NCI-H524 treated with DMSO at 0.1 percent for 48 hours (cell line): Measurements from ENCODE around the gene PIM3.
"Not testable (repeated sequence)": the region's sequence is repeated elsewhere in the genome, so short reads cannot be mapped to it uniquely, and the experiment has no call there.

Source experiments
- DNase-seq: peaks from one replicate; lab custom pipeline; 2025; lab: John Stamatoyannopoulos, UW

The PIM3 gene

GRCh38 chr22:49943771-49944398, 16.7 kb upstream of the PIM3 start:
- no peak for DNase-seq

DNA sequence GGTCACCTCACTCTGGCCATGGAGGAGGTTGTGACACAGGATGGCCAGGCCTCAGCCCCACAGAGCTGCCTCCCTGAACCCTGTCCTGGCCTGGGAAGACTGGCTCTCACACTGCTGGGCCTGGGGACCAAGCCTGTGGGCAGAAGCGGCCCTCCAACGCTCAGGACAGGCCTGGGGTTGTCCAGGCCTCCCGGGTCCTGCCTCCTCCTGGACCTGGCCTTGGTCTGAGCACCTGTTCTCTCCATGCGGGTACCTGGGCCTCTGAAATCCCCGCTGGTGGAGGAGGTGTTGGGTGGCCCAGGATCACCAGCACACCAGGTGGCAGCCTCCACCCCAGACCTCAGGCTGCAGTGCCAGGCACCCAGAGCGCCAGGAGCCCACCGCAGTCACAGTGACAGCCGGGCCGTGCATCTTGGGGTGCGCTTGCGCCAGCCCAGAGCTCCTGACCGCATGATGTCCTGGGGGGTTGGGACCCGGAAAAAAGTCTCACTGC, 16.1 kb upstream of the PIM3 start:
- DNase-seq: no peak

DNA sequence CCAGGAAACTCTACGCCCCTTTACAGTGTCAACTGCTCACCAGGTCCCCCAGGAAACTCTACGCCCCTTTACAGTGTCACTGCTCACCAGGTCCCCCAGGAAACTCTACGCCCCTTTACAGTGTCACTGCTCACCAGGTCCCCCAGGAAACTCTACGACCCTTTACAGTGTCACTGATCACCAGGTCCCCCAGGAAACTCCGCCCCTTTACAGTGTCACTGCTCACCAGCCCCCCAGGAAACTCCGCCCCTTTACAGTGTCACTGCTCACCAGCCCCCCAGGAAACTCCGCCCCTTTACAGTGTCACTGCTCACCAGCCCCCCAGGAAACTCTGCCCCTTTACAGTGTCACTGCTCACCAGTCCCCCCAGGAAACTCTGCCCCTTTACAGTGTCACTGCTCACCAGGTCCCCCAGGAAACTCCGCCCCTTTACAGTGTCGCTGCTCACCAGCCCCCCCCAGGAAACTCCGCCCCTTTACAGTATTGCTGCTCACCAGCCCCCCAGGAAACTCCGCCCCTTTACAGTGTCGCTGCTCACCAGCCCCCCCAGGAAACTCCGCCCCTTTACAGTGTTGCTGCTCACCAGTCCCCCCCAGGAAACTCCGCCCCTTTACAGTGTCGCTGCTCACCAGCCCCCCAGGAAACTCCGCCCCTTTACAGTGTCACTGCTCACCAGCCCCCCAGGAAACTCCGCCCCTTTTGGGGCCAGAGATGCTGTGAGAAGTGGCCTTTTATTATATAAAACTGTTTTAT, 15.4 kb upstream of the PIM3 start:
- not testable (repeated sequence) for DNase-seq

DNA sequence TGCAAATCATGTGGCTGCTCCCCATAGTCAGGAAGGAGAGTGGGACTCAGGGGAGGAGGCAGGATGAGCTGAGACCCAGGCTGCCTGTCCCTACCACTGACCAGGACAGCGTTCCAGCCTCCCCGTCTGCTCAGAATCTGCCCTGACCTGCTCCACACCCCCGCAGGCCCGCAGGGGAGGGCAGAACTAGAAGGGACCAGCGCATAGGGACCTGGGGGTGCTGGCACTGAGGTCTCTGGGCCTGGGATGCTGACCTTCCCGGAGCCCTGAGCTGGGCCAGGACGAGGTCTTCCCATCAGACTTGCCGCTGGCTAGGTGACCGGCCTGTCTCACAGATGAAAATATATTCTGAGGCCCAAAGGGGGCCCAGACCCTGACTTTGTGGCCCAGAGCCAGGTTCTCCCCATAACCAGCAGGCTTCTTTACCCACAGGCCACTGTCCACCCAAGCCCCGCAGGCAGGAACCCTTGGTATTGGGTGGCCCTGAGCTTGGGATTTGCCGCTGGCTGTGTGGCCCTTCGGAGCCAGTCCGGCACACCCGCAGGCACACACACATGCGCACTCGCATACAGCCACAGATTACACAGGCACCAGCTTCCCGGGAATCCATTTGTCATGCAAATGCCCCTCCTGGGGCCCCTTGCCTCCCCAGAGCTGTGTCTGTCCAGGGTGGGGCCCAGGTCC, 13.8 kb upstream of the PIM3 start:
- no peak for DNase-seq

GRCh38 chr22:49947296-49947622, 13.3 kb upstream of the PIM3 start:
- no peak for DNase-seq

- DNase-seq: no peak
Measured at GRCh38 chr22:49948116-49948957, 12.2 kb upstream of the PIM3 start.

DNA sequence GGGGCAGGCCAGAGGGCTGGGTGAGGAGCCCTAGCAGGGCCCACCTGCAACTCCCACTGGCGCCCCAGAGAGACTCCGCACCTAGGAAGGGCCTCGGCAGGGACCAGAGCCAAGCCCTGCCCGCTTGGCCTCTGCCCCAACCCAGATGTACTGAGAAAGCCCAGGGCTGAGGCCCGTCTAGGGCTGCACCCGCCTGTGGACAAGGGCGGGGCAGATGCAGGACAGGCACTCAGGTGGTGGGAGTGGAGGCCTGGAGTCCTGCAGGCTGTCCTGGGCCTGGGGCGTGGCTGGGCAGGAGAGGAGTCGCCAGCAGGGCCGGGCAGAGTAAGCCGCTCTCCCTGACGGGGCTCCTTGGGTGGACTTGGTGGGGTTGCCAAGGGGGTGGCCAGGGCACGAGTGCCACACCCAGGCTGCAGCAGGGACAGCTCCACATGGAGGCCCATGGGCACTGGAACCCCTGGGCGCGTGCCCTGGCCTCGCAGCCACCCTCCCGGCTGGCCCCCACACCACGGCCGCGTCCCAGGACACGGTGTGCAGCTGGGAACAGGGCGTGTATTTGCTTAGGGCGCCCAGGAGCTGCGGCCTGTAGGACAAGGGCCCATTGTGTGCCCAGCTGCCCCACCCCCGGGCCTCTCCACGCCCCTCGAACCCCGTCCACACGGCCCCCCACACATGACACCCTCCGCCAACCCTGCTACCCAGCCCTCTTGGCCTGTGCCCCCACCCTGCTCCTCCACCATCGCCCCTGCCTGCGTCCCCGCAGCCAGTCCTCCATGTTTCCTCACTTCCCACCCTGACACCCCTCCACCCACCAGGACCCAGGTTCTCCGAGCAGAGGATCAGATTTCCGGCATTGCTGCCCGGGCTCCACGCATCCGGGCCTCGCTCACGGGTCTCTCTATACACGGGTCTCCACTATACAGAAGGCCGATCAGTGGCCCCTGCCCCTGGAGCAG, 11.3 kb upstream of the PIM3 start:
- no peak for DNase-seq

GRCh38 chr22:49949914-49950292, 10.7 kb upstream of the PIM3 start:
- no peak for DNase-seq

DNA sequence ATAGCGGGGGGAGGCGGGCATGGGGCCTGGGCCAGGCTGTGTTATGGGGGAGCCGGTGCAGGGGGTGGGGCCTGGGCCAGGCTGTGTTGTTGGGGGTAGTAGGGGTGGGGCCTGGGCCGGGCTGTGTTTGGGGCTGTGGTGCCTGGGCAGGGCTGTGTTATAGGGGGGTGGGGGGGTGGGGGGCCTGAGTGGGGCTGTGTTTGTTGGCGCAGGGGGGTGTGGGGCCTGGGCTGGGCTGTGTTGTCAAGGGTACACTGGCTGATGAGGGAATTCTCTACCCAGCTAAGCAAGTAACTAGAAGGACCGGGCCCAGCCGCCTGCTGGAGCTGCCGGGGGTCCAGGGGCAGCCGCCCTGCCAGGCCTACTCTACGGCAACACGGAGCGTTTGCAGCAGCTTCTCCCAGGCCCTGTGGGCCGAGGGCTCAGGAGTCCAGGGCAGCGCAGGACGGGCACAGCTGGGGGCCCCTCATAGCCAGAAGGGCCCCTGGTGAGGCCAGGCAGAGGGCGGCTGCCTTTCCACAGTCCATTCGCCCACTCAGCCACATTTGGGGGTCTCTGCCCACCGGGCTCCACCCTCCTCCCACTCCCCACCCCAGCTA, 10.1 kb upstream of the PIM3 start:
- no peak for DNase-seq

- DNase-seq: no peak
Measured at GRCh38 chr22:49951000-49951677, 9.4 kb upstream of the PIM3 start.

GRCh38 chr22:49951678-49951985, 8.9 kb upstream of the PIM3 start:
- DNase-seq: no peak

- DNase-seq: no peak
Measured at GRCh38 chr22:49951986-49952896, 8.3 kb upstream of the PIM3 start.

GRCh38 chr22:49953027-49953679, 7.4 kb upstream of the PIM3 start:
- no peak for DNase-seq

DNA sequence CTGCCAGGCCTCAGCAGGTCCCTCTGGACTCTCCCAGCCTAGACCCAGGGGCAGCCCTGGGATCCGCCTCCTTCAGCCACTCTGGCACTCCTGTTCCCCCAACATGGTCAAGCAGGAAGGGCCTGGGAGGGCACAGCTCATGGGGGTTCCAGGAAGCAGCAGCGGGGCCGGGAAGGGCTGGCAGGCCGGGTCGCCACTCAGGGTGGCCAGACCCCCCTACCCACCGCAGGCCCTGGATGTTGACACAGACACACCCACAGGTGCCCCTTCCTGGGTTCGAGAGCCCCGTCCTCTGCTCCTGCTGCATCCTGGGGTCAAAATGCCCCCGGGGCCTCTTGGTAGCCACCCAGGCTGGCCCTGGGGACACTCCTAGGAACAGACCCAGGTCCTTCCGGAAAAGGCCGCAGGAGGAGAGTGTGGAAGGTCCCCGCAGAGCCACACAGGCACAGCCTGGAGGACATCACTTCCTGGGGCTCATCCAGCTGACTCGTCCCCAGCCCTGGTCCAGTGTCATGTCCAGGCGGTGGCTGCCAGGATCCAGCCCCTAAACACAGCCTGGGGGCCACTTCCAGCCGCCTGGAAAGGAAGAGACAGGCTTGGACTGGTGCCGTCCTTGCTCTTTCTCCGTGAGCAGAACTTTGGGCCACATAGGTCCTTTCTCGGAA, 6.8 kb upstream of the PIM3 start:
- DNase-seq: no peak

DNA sequence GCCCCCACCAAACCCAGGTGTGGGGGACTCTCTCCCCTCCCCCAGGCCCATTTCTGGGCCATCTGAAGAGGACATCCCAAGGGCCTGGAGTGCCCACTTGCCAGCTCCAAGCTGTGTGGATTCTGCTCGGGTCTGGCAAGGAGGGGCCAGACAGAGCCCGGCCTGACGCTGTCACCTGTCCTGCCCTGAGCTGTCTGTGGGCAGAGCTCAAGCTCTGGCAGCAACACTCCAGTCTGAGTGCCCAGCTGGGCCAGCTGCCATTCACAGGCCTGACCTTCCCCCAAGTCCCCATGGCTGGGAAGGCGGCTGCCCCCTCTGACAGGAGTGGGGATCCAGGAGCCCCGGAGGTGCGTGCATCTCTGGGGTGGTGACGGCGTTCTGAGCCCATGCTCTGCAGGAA, 6.2 kb upstream of the PIM3 start:
- no peak for DNase-seq

- no peak for DNase-seq
Measured at GRCh38 chr22:49954991-49955580, 5.5 kb upstream of the PIM3 start.

DNA sequence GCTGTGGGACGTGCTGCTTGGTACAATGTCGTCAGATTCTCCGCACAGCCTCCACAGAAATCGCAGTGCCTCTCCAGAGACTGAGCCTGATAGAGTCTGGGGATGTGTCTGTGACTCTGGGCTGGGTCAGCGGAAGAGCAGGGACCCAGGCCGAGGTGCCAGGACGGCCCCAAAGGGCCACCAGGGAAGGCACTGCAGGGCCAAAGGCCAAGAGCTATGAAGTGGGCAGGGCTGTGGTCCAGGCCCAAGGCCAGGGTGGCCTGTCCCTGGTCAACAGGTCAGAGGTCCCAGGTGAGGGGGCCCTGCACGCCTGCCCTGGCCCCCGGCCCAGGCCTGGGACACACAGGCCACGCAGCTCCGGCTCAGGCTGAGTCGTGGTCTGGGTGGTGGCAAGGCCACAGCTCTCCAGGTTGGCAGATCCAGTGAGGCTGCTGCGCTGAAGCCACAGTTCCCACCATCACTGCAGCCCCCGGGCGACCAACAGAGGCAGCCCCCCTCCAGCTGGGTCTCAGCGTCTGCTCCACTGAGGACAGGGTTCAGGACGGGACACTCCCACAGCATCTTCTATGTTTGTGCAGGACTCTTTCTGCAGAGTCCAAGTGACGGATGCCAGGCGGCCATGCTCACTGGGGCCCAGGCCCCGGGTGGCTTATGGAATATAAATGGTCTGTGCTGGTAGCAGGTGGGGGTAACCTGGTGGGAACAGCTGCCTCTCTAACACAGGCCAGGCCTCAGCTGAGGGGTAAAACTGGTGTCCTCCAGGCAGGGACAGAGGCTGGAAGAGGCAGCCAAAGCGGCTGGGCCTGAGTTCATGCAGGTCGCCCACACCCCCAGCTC, 4.8 kb upstream of the PIM3 start:
- no peak for DNase-seq
